BLaER1 (cell line): ENCODE data around the gene RFX2.

Experiments
- H3K27ac ChIP-seq: shearing (Covaris generic); formaldehyde crosslinking; 2 replicates; pipeline ENCODE4 v1.8.1; 2022
- H3K27me3 ChIP-seq: shearing (Covaris generic); formaldehyde crosslinking; 2 replicates; pipeline ENCODE4 v1.8.1; 2022
- H3K36me3 ChIP-seq: shearing (Covaris generic); formaldehyde crosslinking; 2 replicates; pipeline ENCODE4 v1.8.1; 2022
- H3K4me1 ChIP-seq: shearing (Covaris generic); formaldehyde crosslinking; 2 replicates; pipeline ENCODE4 v1.8.1; 2022
- H3K4me2 ChIP-seq: shearing (Covaris generic); formaldehyde crosslinking; 2 replicates; pipeline ENCODE4 v1.8.1; 2022
- H3K4me3 ChIP-seq: shearing (Covaris generic); formaldehyde crosslinking; 2 replicates; pipeline ENCODE4 v1.8.1; 2022
- H3K9ac ChIP-seq: shearing (Covaris generic); formaldehyde crosslinking; 2 replicates; pipeline ENCODE4 v1.8.1; 2022
- H3K9me3 ChIP-seq: shearing (Covaris generic); formaldehyde crosslinking; 2 replicates; pipeline ENCODE4 v1.8.1; 2022
- H4K20me1 ChIP-seq: shearing (Covaris generic); formaldehyde crosslinking; 2 replicates; pipeline ENCODE4 v1.8.1; 2022
- Cebpa-rat ChIP-seq: shearing (Covaris generic); IDR thresholded peaks from 2 replicates; pipeline ENCODE4 v1.8.1; 2022

Gene RFX2

DNA sequence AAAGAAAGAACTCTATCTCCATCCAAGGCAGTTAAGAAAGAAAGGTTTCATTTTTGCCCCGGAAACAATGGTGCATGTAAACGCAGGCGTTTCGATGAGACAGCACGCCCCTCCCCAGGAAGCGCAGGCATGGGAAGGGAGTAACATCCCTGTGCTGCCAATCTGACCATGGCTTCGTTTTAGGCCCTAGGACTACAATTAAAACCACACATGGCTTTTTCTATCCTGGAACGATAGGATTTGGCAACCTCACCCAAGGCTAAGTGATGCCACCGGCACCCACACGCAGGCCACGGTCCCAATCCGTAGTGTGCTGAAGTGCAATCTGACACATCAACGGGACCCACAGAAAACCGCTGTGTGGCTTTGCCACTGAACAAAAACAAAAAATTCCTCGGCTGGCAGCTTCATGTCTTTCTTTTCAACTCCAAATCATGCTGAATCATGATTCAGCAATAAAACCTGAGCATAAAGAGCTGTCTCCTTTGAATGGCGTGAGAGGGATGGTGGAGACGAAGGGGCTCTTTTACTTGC is 156.6 kb downstream of the RFX2 start:
- Histone ChIP-seq H3K4me3 (no peak overlapping the region), H3K9ac (no peak overlapping the region), H3K36me3 (peaks cover 30% of the 10 kb centered on the region)

DNA sequence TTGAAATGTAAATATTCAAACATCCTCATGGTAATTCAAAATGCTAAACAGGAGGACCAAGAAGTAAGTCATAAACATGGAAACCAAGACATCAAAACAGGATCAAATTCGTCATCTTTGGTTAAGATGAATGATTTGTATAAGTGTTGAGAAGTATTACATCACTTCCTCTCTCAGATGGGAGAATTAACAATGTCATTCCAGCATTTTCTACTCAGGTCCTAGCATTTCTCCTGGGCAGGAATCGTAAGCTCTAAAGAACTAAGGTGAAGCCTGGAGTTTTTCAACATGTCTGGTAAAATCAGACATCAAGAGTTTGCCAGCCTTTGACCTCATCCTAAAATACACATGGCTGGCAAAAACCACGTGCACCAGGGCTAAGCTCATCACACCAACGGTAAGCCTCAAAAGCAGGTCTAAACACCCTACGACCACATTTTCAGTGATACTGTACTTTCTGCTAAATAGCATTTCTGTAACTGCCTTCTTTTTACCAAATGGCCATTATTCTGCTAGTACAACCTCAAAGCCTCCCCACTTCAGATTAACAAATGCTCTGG is 157.2 kb downstream of the RFX2 start:
- peak overlapping the region; percentile 92 for H3K4me2 ChIP-seq
- H3K27ac ChIP-seq: peak overlapping the region; percentile 39; the same call in 1 of the 2 replicates
- no peaks in the 10 kb centered on the region for H3K9me3 ChIP-seq
- TF ChIP-seq Cebpa-rat: no peak
- peaks cover 24% of the 10 kb centered on the region for H3K36me3 ChIP-seq
- H4K20me1 ChIP-seq: peaks cover 100% of the 10 kb centered on the region
- H3K4me1 ChIP-seq: peaks cover 97% of the 10 kb centered on the region
- no peaks in the 10 kb centered on the region for H3K27me3 ChIP-seq
- no peak overlapping the region for H3K4me3 ChIP-seq
- H3K9ac ChIP-seq: peak overlapping the region; percentile 23; the same call in 1 of the 2 replicates

More for the DNA sequence above, 156.6 kb downstream of the RFX2 start:
- no peak for TF ChIP-seq Cebpa-rat
- 0 out of 2 replicates have a peak overlapping the region, but pooled peaks have one; percentile 39 for H3K27ac ChIP-seq
- no peaks in the 10 kb centered on the region for H3K27me3 ChIP-seq
- peak overlapping the region; percentile 92 for H3K4me2 ChIP-seq
- H4K20me1 ChIP-seq: peaks cover 100% of the 10 kb centered on the region
- no peaks in the 10 kb centered on the region for H3K9me3 ChIP-seq
- H3K4me1 ChIP-seq: peaks cover 97% of the 10 kb centered on the region

DNA sequence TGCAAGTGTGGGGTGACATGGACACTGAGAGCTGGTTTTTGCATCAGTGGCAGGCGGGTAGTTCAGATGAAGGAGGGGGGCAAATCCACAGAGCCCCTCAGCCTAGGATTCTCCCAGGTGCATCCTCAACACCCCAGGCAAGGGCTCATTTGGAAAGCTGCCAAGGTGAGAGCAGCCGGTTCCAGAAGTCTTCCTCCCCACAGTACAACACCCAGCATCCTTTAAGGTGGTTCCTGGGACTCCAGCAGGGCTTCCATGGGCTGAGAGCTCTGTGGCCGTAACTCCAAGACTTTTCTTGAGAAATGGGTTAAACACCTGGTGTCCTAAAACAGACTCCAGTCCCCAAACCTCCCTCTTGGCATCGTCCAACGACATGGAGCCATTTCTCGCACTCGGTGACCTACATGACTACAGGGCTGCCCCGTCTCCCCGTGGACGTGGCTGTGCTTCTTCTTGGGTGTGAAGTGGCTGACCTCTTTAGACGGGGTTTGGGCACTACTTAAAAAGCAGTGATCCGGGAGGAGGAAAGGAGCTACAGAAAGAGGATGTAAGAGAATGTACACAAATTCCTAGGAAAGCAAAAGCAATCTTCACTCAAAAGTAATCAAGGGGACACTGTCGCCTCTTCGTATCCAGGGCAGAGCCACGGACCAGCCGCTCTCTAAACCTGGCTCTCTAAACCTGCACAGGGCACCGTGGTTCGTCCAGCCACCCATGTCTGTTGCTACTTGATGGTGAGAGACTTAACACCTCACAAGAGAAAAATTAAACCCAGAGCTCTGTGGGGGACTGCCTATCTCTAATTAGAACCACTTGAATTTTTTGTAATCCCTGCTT is 157.9 kb downstream of the RFX2 start:
- Histone ChIP-seq H3K4me2 (peak overlapping the region; percentile 92), H3K27ac (peak overlapping the region; percentile 37; the same call in 1 of the 2 replicates), H3K4me1 (peaks cover 98% of the 10 kb centered on the region), H3K36me3 (peaks cover 22% of the 10 kb centered on the region), H4K20me1 (peaks cover 100% of the 10 kb centered on the region), H3K9me3 (no peaks in the 10 kb centered on the region), H3K27me3 (no peaks in the 10 kb centered on the region), H3K9ac (peak overlapping the region; percentile 55), H3K4me3 (peak overlapping the region; percentile 30; the same call in 1 of the 2 replicates)
- TF ChIP-seq Cebpa-rat: no peak

DNA sequence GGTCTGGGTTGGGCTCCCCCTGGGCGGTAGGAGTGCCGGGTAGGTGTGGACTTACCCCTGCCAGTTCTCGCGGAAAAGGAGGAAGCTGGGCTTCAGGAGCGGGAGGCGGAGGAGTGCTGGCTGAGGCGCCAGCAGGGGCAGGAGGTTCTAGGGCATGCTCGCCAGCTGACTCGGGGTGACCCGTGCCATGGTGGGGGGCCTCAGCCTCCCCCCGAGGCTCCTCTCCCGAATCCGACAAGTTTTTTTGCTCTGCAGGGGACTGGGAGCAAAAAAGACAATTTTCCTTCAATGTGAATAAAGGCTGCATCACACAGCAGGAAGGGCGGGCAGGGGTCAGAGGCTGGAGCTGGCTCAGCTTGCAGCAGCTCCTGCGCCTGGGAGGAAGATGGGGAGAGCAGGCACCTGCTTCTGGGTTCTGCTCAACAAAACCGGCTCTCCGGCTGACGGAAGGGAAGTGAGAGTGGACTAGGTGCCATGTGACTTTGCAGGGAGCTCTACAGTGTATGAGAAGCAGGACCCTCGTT is 158.9 kb downstream of the RFX2 start:
- Histone ChIP-seq H3K4me2 (peak overlapping the region; percentile 92), H3K27me3 (no peaks in the 10 kb centered on the region), H4K20me1 (peaks cover 100% of the 10 kb centered on the region), H3K27ac (peak overlapping the region; percentile 33; the same call in 1 of the 2 replicates), H3K36me3 (peaks cover 21% of the 10 kb centered on the region), H3K4me3 (peak overlapping the region; percentile 30), H3K4me1 (peaks cover 100% of the 10 kb centered on the region), H3K9ac (peak overlapping the region; percentile 55), H3K9me3 (no peaks in the 10 kb centered on the region)
- TF ChIP-seq Cebpa-rat: no peak

DNA sequence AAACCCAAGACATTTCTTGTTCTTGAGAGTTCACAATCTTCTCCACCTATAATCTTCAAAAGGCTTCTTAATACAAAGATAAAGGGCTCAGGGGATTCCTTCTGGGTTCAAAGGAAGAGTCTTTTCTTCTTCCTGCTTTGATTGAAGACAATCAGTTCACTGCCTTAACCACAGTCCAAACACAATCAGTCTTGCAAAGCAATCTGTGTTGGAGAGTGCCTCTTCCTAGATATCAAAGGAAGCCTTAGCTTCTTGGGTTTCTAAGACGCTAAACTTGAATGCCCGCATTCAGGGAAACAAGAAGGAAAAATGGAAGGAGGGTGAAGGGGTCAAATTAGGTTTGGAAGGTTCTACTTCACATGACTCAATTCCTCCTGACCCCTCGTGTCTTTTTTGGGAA is 159.6 kb downstream of the RFX2 start:
- TF ChIP-seq Cebpa-rat: no peak
- 0 out of 2 replicates have a peak overlapping the region, but pooled peaks have one; percentile 33 for H3K27ac ChIP-seq
- H3K9me3 ChIP-seq: no peaks in the 10 kb centered on the region
- H3K27me3 ChIP-seq: no peaks in the 10 kb centered on the region
- H4K20me1 ChIP-seq: peaks cover 100% of the 10 kb centered on the region
- H3K4me1 ChIP-seq: peaks cover 100% of the 10 kb centered on the region
- H3K4me2 ChIP-seq: peak overlapping the region; percentile 92
- H3K4me3 ChIP-seq: no peak overlapping the region
- H3K36me3 ChIP-seq: peaks cover 28% of the 10 kb centered on the region
- H3K9ac ChIP-seq: peak overlapping the region; percentile 55; the same call in 1 of the 2 replicates

DNA sequence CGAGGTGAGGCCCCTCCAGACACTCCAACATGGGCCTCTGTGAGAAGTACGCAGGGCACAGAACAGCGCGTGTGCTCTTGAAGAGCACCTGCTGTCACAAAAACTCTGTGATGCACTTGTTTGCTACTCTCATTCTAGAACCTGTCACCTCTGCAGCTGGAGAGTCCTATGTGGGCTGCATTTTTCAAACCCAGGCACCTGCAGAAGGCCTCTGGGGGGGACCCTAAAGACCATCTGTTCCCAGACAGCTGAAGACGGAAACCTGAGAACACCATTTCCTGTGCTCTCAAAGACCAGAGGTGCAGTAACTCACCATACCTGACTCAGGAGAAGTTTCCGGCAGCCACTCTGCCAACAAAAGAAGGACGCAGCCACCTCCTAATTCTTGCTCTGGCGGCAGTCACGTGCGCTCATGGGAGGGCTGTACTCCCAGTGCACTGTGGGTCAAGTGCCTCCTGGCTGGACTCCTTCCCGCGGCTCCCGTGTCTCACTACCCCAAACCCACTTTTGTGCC is 160.5 kb downstream of the RFX2 start:
- H3K9me3 ChIP-seq: no peaks in the 10 kb centered on the region
- TF ChIP-seq Cebpa-rat: no peak
- peaks cover 37% of the 10 kb centered on the region for H3K36me3 ChIP-seq
- peaks cover 100% of the 10 kb centered on the region for H4K20me1 ChIP-seq
- H3K27me3 ChIP-seq: no peaks in the 10 kb centered on the region
- peak overlapping the region; percentile 92 for H3K4me2 ChIP-seq
- peaks cover 100% of the 10 kb centered on the region for H3K4me1 ChIP-seq
- H3K9ac ChIP-seq: no peak overlapping the region; the same call in 1 of the 2 replicates
- no peak overlapping the region for H3K4me3 ChIP-seq
- peak overlapping the region; percentile 57 for H3K27ac ChIP-seq

DNA sequence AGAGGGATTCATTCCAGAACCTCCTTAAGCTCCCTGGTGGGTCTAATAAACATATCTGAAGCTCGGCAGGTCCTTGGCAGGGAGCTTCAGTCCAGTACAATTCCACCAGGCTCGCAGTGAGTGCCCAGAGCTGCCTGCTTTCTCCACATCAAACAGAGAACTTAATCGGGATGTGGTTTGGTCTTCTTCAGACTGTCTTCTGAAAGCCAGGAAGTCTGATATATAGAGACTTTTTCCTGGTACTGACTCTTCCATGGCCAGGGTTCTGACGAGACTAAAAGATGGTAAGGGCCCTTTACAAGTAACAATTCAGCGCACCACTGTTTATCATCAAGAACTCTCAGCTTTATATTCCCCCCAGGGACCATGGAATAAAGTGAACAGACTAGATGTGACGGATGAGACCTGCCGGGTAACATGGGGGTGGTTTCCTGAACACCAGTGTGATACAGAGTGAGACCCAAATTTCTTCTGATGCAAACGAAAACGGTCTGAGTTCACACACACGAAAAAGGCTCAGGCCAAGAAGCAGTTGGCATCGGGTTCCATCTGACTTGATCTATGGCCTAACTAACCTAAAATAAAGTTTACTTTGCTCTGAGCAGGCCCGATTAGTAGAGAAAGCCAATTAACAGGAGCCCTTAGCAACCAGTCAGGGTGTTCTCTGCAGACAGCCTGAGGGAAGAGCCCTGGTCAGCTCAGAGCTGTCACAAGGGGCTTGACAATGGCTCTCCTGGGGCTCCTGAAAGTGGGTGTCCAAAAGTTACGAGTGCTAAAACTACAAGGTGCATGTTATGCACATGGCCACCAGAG is 161.3 kb downstream of the RFX2 start:
- no peak for TF ChIP-seq Cebpa-rat
- Histone ChIP-seq H3K27me3 (no peaks in the 10 kb centered on the region), H3K9ac (peak overlapping the region; percentile 25; the same call in 1 of the 2 replicates), H3K27ac (peak overlapping the region; percentile 57), H3K4me1 (peaks cover 100% of the 10 kb centered on the region), H3K4me2 (peak overlapping the region; percentile 92), H3K4me3 (no peak overlapping the region), H3K9me3 (no peaks in the 10 kb centered on the region), H4K20me1 (peaks cover 100% of the 10 kb centered on the region), H3K36me3 (peaks cover 45% of the 10 kb centered on the region)

DNA sequence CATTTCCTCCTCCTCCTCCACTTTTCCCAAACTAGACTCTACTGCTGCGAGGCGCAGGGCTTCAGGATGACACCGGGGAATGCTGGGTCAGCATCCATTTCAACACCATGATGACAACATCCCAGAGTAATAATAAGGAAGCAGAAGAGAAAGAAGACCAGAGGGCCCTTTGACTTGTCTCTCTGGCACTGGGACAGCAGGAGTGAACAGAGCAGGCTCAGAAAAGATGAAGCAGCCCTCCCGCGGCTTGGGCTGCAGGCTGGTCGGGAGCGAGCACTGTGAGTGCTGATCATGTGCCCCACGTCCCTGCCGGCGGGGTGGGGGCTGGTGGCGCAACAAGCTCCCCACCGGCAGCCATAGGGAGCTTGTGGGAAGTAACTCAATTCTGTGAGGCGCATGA is 162.9 kb downstream of the RFX2 start:
- Histone ChIP-seq H3K9ac (no peak overlapping the region), H3K27ac (peak overlapping the region; percentile 45), H3K27me3 (no peaks in the 10 kb centered on the region), H3K4me2 (peak overlapping the region; percentile 92), H3K4me1 (peaks cover 93% of the 10 kb centered on the region), H3K4me3 (no peak overlapping the region), H3K36me3 (peaks cover 60% of the 10 kb centered on the region), H3K9me3 (no peaks in the 10 kb centered on the region), H4K20me1 (peaks cover 100% of the 10 kb centered on the region)
- TF ChIP-seq Cebpa-rat: no peak

DNA sequence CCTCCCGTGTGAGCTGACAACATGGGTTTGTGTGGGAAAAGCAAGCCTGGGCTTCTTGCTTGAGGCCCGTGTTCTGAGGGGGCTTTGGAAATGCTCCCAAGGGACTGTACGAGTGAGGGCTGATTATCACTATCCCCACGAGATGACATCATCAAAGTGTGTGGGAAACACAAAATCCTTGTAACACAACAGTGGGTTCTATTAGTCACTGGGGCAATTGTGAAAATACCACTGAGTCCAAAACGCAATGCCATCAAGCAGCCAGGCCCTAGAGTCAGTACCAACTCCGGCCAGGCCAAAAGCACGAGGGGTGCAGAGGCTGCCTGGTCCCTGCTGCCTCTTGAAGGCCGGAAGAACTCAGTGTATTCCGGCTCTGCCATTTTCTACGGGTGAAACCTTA is 166.7 kb downstream of the RFX2 start:
- Histone ChIP-seq H3K27me3 (no peaks in the 10 kb centered on the region), H3K4me1 (peaks cover 78% of the 10 kb centered on the region), H3K36me3 (peaks cover 84% of the 10 kb centered on the region), H3K4me2 (peak overlapping the region; percentile 22; the same call in 1 of the 2 replicates), H4K20me1 (peaks cover 95% of the 10 kb centered on the region), H3K9ac (no peak overlapping the region), H3K27ac (0 out of 2 replicates have a peak overlapping the region, but pooled peaks have one; percentile 33), H3K4me3 (no peak overlapping the region), H3K9me3 (no peaks in the 10 kb centered on the region)
- no peak for TF ChIP-seq Cebpa-rat
